H9 (cell line): ENCODE results near the gene ZNF512B. TPM values are rescaled to one million over a fixed set of nuclear protein-coding genes. Genes with fewer than 3 reads are reported as not detected.

Source experiments
- DNase-seq: peaks from one replicate; pipeline ENCODE4 v3.0.0-alpha.2; 2017
- H2AFZ ChIP-seq: one replicate; pipeline ENCODE4 v1.6.1; 2013; ENCODE audit warnings: mild to moderate bottlenecking, low read length, control low read depth, moderate library complexity
- H2AK5ac ChIP-seq: 2 replicates; pipeline ENCODE4 v1.6.1; 2013; ENCODE audit warnings: low read length, control low read depth, mixed read lengths; ENCODE audit not compliant: insufficient read length
- H2BK120ac ChIP-seq: one replicate; pipeline ENCODE4 v1.6.1; 2013; ENCODE audit warnings: low read depth, mild to moderate bottlenecking, low read length, control low read depth, inconsistent platforms; ENCODE audit not compliant: poor library complexity, severe bottlenecking
- H2BK12ac ChIP-seq: 2 replicates; pipeline ENCODE4 v1.6.1; 2013; ENCODE audit warnings: low read length, control low read depth, mixed read lengths, low read depth; ENCODE audit not compliant: insufficient read length
- H2BK15ac ChIP-seq: 2 replicates; pipeline ENCODE4 v1.6.1; 2013; ENCODE audit warnings: low read depth, low read length, control low read depth
- H2BK20ac ChIP-seq: one replicate; pipeline ENCODE4 v1.6.1; 2013; ENCODE audit warnings: low read depth, mild to moderate bottlenecking, low read length, control low read depth, inconsistent platforms; ENCODE audit not compliant: poor library complexity, severe bottlenecking
- H2BK5ac ChIP-seq: 2 replicates; pipeline ENCODE4 v1.6.1; 2013; ENCODE audit warnings: low read length, control low read depth, mixed read lengths; ENCODE audit not compliant: insufficient read length
- H3K14ac ChIP-seq: 2 replicates; pipeline ENCODE4 v1.6.1; 2013; ENCODE audit warnings: low read length, control low read depth; ENCODE audit not compliant: insufficient read depth
- H3K18ac ChIP-seq: 2 replicates; pipeline ENCODE4 v1.6.1; 2013; ENCODE audit warnings: low read depth, mild to moderate bottlenecking, mixed read lengths, low read length, control low read depth; ENCODE audit not compliant: insufficient read length
- H3K23ac ChIP-seq: 2 replicates; pipeline ENCODE4 v1.6.1; 2013; ENCODE audit warnings: low read length, control low read depth, mixed read lengths, low read depth; ENCODE audit not compliant: insufficient read length
- H3K23me2 ChIP-seq: 2 replicates; pipeline ENCODE4 v1.6.1; 2013; ENCODE audit warnings: low read depth, mild to moderate bottlenecking, mixed read lengths, low read length, control low read depth; ENCODE audit not compliant: insufficient read length, poor library complexity, severe bottlenecking
- H3K27ac ChIP-seq: 2 replicates; pipeline ENCODE4 v1.5.1; 2013; ENCODE audit warnings: low read length, control low read depth, mixed read lengths, low read depth; ENCODE audit not compliant: insufficient read length
- H3K27me3 ChIP-seq: 2 replicates; pipeline ENCODE4 v1.6.1; 2013; ENCODE audit warnings: low read length, control low read depth, inconsistent platforms; ENCODE audit not compliant: insufficient read depth
- H3K4ac ChIP-seq: 2 replicates; pipeline ENCODE4 v1.6.1; 2013; ENCODE audit warnings: low read depth, mild to moderate bottlenecking, control low read depth, inconsistent platforms, low read length, moderate library complexity
- H3K4me1 ChIP-seq: 2 replicates; pipeline ENCODE4 v1.6.1; 2013; ENCODE audit warnings: low read length, control low read depth, inconsistent platforms; ENCODE audit not compliant: insufficient read depth
- H3K4me2 ChIP-seq: 2 replicates; pipeline ENCODE4 v1.6.1; 2013; ENCODE audit warnings: low read length, control low read depth, mixed read lengths; ENCODE audit not compliant: insufficient read length, insufficient read depth
- H3K56ac ChIP-seq: 2 replicates; pipeline ENCODE4 v1.6.1; 2013; ENCODE audit warnings: low read depth, mild to moderate bottlenecking, mixed read lengths, low read length, control low read depth; ENCODE audit not compliant: insufficient read length
- H3K79me1 ChIP-seq: 2 replicates; pipeline ENCODE4 v1.6.1; 2013; ENCODE audit warnings: low read depth, mild to moderate bottlenecking, moderate library complexity, low read length, control low read depth, inconsistent platforms; ENCODE audit not compliant: insufficient read depth, poor library complexity, severe bottlenecking
- H3K79me2 ChIP-seq: 2 replicates; pipeline ENCODE4 v1.6.1; 2013; ENCODE audit warnings: low read length, control low read depth, inconsistent platforms; ENCODE audit not compliant: insufficient read depth
- H3K9ac ChIP-seq: 2 replicates; pipeline ENCODE4 v1.6.1; 2013; ENCODE audit warnings: low read length, control low read depth, mixed read lengths; ENCODE audit not compliant: insufficient read length; ENCODE audit errors: extremely low read depth
- H3K9me3 ChIP-seq: one replicate; pipeline ENCODE4 v1.6.1; 2013; ENCODE audit warnings: low read depth, low read length, inconsistent platforms; ENCODE audit not compliant: control insufficient read depth
- H3T11ph ChIP-seq: one replicate; pipeline ENCODE4 v1.6.1; 2013; ENCODE audit warnings: mild to moderate bottlenecking, low read length, control low read depth, inconsistent platforms
- H4K20me1 ChIP-seq: one replicate; pipeline ENCODE4 v1.6.1; 2013; ENCODE audit not compliant: control insufficient read depth, insufficient read length, insufficient read depth
- H4K5ac ChIP-seq: 2 replicates; pipeline ENCODE4 v1.6.1; 2013; ENCODE audit warnings: low read depth, mild to moderate bottlenecking, mixed read lengths, low read length, control low read depth; ENCODE audit not compliant: insufficient read length
- H4K8ac ChIP-seq: replicated peaks from 2 replicates; pipeline ENCODE4 v1.6.1; 2013; ENCODE audit warnings: low read length, control low read depth, mixed read lengths, low read depth; ENCODE audit not compliant: insufficient read length
- H4K91ac ChIP-seq: 2 replicates; pipeline ENCODE4 v1.6.1; 2013; ENCODE audit warnings: low read depth, mild to moderate bottlenecking, moderate library complexity, mixed read lengths, low read length, control low read depth; ENCODE audit not compliant: insufficient read length
- H3K27ac Mint-ChIP-seq, 3 experiments: 2 replicates in 2 of 3; 3 replicates in 1 of 3; pipeline ENCODE4 v1.8.0; 2020 to 2021; ENCODE audit warnings: mixed read lengths in 3 of 3, mild to moderate bottlenecking in 1 of 3, moderate library complexity in 1 of 3
- H3K27me3 Mint-ChIP-seq: 2 replicates; pipeline ENCODE4 v1.8.0; 2021; ENCODE audit warnings: low read depth, mild to moderate bottlenecking, moderate library complexity, mixed read lengths
- H3K36me3 Mint-ChIP-seq, 3 experiments: 2 replicates in 2 of 3; 3 replicates in 1 of 3; pipeline ENCODE4 v1.8.0; 2020 to 2021; ENCODE audit warnings: low read depth in 3 of 3, mixed read lengths in 3 of 3; ENCODE audit not compliant: insufficient read depth in 1 of 3
- H3K4me1 Mint-ChIP-seq, 2 experiments: 2 replicates each; pipeline ENCODE4 v1.8.0; 2020; ENCODE audit warnings: mixed read lengths in 2 of 2
- H3K4me3 Mint-ChIP-seq, 2 experiments: 2 replicates in 1 of 2; 3 replicates in 1 of 2; pipeline ENCODE4 v1.8.0; 2020 to 2021; ENCODE audit warnings: mild to moderate bottlenecking in 2 of 2, mixed read lengths in 2 of 2, moderate library complexity in 1 of 2
- H3K9me3 Mint-ChIP-seq, 2 experiments: 2 replicates in 1 of 2; 3 replicates in 1 of 2; pipeline ENCODE4 v1.8.0; 2020; ENCODE audit warnings: mild to moderate bottlenecking in 2 of 2, mixed read lengths in 2 of 2, moderate library complexity in 1 of 2
- WGBS: extraction: QIAGEN DNeasy Blood & Tissue Kit; methylation state at CpG from one replicate; pipeline ENCODE4 v1.1.7; 2013; ENCODE audit warnings: missing lambda C conversion rate, low lambda C conversion rate, mixed read lengths; ENCODE audit not compliant: insufficient read length; ENCODE audit errors: extremely low coverage; 5-methylcytosine and 5-hydroxymethylcytosine counted together
- total RNA-seq: library from RNA; stranded (reverse); gene quantifications from 2 replicates; pipeline ENCODE4 v1.2.1, GENCODE V29; 2021
- TF ChIP-seq, protein P1 (sequence below): fragments of 200-600 bp; sonication (generic); conservative IDR thresholded peaks from 3 replicates; pipeline ENCODE4 v1.8.0; 2021; ENCODE audit warnings: antibody characterized with exemption, mild to moderate bottlenecking

The ZNF512B gene
- total RNA-seq, 1 experiment from 2014 or later: 46.0 TPM

DNA sequence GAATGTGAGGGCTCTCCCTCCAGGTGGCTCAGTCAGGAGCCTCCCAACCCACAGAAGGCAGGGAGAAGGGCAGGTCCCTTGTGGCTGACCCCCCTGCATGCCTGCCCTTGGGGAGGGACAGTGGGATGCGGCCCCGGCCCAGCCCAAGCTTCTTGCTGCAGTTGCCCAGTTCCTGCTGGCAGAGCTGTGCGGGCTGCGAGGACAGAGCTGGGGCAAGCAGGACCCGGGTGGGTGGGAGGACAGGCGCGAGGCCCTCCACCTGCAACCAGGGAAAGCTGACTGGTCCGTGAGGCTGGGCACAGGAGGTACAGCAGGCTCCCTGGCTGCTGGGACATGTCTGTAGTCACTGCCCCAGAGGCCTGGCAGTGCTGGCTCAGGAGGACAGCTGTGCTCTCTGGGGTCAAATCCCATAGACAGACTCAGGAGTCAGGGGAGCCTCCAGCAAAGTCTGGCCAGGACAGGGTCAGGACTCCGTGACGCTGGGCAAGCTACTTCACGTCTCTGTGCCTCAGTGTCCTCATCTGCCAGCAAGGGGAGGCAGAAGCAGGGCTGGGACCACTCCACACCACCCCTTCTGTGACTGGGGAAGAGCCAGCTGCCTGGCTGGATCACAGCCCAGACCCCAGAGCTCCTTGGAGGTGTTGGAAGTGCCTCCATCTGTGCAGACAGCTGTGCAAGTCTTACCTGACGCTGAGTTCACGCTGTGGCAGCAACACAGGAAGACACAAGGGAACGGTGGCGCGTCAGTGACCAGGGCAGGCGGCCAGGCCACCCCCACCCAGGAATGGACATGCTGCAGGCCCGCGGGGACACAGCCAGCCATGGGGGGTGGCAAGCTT, 26.5 kb downstream of the ZNF512B start:
- H3K27ac ChIP-seq: no peak overlapping the region
- H3K18ac ChIP-seq: no peak overlapping the region
- WGBS: no CpG with 5 or more reads among the region's 19 CpGs
- no peak for DNase-seq
- H3K79me1 ChIP-seq: no peaks in the 10 kb centered on the region
- no peak overlapping the region for H2BK120ac ChIP-seq
- H4K5ac ChIP-seq: no peak overlapping the region
- H3K4me2 ChIP-seq: no peak overlapping the region
- H3K27me3 ChIP-seq: no peaks in the 10 kb centered on the region
- H2BK12ac ChIP-seq: no peak overlapping the region
- H3K36me3 Mint-ChIP-seq: peaks cover 3 to 24% (median 20%) of the 10 kb centered on the region in 3 experiments
- no peak overlapping the region for H3K56ac ChIP-seq
- no peak overlapping the region for H3K27ac Mint-ChIP-seq
- no peak overlapping the region for H2BK5ac ChIP-seq
- H3K23me2 ChIP-seq: peaks cover 13% of the 10 kb centered on the region
- H2BK20ac ChIP-seq: no peak overlapping the region
- H4K8ac ChIP-seq: no peak overlapping the region
- no peak overlapping the region for H3K9ac ChIP-seq
- peaks cover 1 to 2% of the 10 kb centered on the region in 2 experiments; a peak in 3 of 5 replicates for H3K9me3 Mint-ChIP-seq
- peaks cover 3% of the 10 kb centered on the region; the same call in 1 of the 2 replicates for H3K79me2 ChIP-seq
- H3K4me3 Mint-ChIP-seq: no peak overlapping the region
- H3T11ph ChIP-seq: no peak overlapping the region
- no peak overlapping the region for H4K91ac ChIP-seq
- H3K27me3 Mint-ChIP-seq: no peaks in the 10 kb centered on the region
- no peaks in the 10 kb centered on the region for H3K4me1 ChIP-seq
- peaks cover 3% of the 10 kb centered on the region for H4K20me1 ChIP-seq
- H3K4ac ChIP-seq: no peak overlapping the region
- H2BK15ac ChIP-seq: no peak overlapping the region
- peaks cover 3 to 12% of the 10 kb centered on the region in 2 experiments for H3K4me1 Mint-ChIP-seq
- H3K14ac ChIP-seq: no peak overlapping the region
- TF ChIP-seq, protein P1, sequence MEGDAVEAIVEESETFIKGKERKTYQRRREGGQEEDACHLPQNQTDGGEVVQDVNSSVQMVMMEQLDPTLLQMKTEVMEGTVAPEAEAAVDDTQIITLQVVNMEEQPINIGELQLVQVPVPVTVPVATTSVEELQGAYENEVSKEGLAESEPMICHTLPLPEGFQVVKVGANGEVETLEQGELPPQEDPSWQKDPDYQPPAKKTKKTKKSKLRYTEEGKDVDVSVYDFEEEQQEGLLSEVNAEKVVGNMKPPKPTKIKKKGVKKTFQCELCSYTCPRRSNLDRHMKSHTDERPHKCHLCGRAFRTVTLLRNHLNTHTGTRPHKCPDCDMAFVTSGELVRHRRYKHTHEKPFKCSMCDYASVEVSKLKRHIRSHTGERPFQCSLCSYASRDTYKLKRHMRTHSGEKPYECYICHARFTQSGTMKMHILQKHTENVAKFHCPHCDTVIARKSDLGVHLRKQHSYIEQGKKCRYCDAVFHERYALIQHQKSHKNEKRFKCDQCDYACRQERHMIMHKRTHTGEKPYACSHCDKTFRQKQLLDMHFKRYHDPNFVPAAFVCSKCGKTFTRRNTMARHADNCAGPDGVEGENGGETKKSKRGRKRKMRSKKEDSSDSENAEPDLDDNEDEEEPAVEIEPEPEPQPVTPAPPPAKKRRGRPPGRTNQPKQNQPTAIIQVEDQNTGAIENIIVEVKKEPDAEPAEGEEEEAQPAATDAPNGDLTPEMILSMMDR: no peak
- H3K9me3 ChIP-seq: no peaks in the 10 kb centered on the region
- H2AFZ ChIP-seq: no peak overlapping the region
- H3K23ac ChIP-seq: no peak overlapping the region
- H2AK5ac ChIP-seq: no peak overlapping the region
